GM12878 (cell line): ENCODE data around the gene ASPDH. TPM values are rescaled to one million over a fixed set of nuclear protein-coding genes. Genes with fewer than 3 reads are reported as not detected.

Experiments
- ATAC-seq: fragments of 200-7000 bp; cut with Tn5 transposase; 3 replicates; pipeline ENCODE4 v1.9.1; 2020; ENCODE audit warnings: mild to moderate bottlenecking, moderate library complexity
- BruUV-seq: library from RNA; stranded (reverse); fragments of 400-500 nt; replicated peaks from 2 replicates; lab custom pipeline; 2021; lab: Mats Ljungman, UMichigan
- CTCF ChIA-PET: fragments of 300-600 bp; sonication (Branson Sonifier 250); formaldehyde crosslinking; extraction: SDS; loops from one replicate; lab custom pipeline; 2021; ENCODE audit warnings: inconsistent platforms; lab: Yijun Ruan, JAX
- POLR2A ChIA-PET: fragments of 350-600 bp; formaldehyde crosslinking; extraction: SDS; loops from one replicate; lab custom pipeline; 2021; ENCODE audit warnings: inconsistent platforms; lab: Charles Lee
- RAD21 ChIA-PET: fragments of 300-600 bp; sonication (Branson Sonifier 250); formaldehyde crosslinking; loops from one replicate; lab custom pipeline; 2023; ENCODE audit warnings: antibody characterized with exemption; ENCODE audit not compliant: unreplicated experiment; lab: Charles Lee
- SMC1A ChIA-PET: fragments of 300-600 bp; sonication (Branson Sonifier 250); formaldehyde crosslinking; loops from one replicate; lab custom pipeline; 2023; ENCODE audit not compliant: unreplicated experiment, uncharacterized antibody; lab: Charles Lee
- DNase-seq: peaks from one replicate; pipeline ENCODE4 v3.0.0-alpha.2; 2011; ENCODE audit warnings: low read depth, low spot score
- FAIRE-seq: peaks from 3 replicates; lab custom pipeline; 2011; peaks lifted over from hg19 to GRCh38; lab: Jason Lieb, UNC
- H2AFZ ChIP-seq: 2 replicates; pipeline ENCODE4 v1.6.0; 2011; ENCODE audit warnings: low read depth, low read length, control low read depth; ENCODE audit not compliant: control insufficient read depth
- H3K27ac ChIP-seq: 2 replicates; pipeline ENCODE4 v1.5.1; 2011; ENCODE audit warnings: control low read depth; ENCODE audit not compliant: control insufficient read depth, insufficient read depth
- H3K27me3 ChIP-seq, 2 experiments: replicated peaks in 1 of 2; 2 replicates each; pipeline versions ENCODE4 v1.6.0 to v1.6.1; 2011; ENCODE audit warnings: low read length in 1 of 2; ENCODE audit not compliant: control insufficient read depth in 2 of 2, insufficient read depth in 2 of 2
- H3K36me3 ChIP-seq, 2 experiments: 2 replicates each; pipeline ENCODE4 v1.5.1; 2011; ENCODE audit warnings: low read length in 1 of 2; ENCODE audit not compliant: control insufficient read depth in 2 of 2, insufficient read depth in 2 of 2
- H3K4me1 ChIP-seq: 2 replicates; pipeline ENCODE4 v1.6.1; 2011; ENCODE audit warnings: mild to moderate bottlenecking, low read length, moderate library complexity, mixed read lengths; ENCODE audit not compliant: control insufficient read depth, insufficient read depth
- H3K4me2 ChIP-seq: 2 replicates; pipeline ENCODE4 v1.6.0; 2011; ENCODE audit warnings: control low read depth; ENCODE audit not compliant: control insufficient read depth, insufficient read depth
- H3K4me3 ChIP-seq: fragments of 200-600 bp; sonication (generic); 2 replicates; pipeline ENCODE4 v1.5.1; 2016
- H3K79me2 ChIP-seq: 2 replicates; pipeline ENCODE4 v1.6.0; 2011; ENCODE audit warnings: low read length; ENCODE audit not compliant: control insufficient read depth, insufficient read depth
- H3K9ac ChIP-seq: 2 replicates; pipeline ENCODE4 v1.8.0; 2011; ENCODE audit warnings: low read length, control low read depth, mixed read lengths; ENCODE audit not compliant: control insufficient read depth, insufficient read depth
- H3K9me3 ChIP-seq: replicated peaks from 3 replicates; pipeline ENCODE4 v1.5.1; 2011; ENCODE audit warnings: mild to moderate bottlenecking, low read length; ENCODE audit not compliant: control insufficient read depth, insufficient read depth
- H4K20me1 ChIP-seq: 2 replicates; pipeline ENCODE4 v1.6.0; 2011; ENCODE audit not compliant: control insufficient read depth, insufficient read depth
- BACH1 ChIP-seq: fragments of 450-650 bp; IDR thresholded peaks from 2 replicates; pipeline ENCODE4 v1.6.1; 2017; ENCODE audit warnings: mild to moderate bottlenecking, borderline replicate concordance
- BCL3 ChIP-seq: IDR thresholded peaks from 2 replicates; pipeline ENCODE4 v1.6.1; 2011; ENCODE audit warnings: borderline replicate concordance, low read depth, mild to moderate bottlenecking, moderate library complexity, low read length; ENCODE audit not compliant: insufficient read depth, poor library complexity, severe bottlenecking
- GATAD2B ChIP-seq: fragments of 450-650 bp; conservative IDR thresholded peaks from 2 replicates; pipeline ENCODE4 v1.6.1; 2017; ENCODE audit warnings: low read depth, mild to moderate bottlenecking, moderate library complexity
- MTA2 ChIP-seq: fragments of 450-650 bp; IDR thresholded peaks from 2 replicates; pipeline ENCODE4 v1.6.1; 2016; ENCODE audit warnings: low read depth, mild to moderate bottlenecking, moderate library complexity
- MYC ChIP-seq: IDR thresholded peaks from 2 replicates; pipeline ENCODE4 v1.6.1; 2011; ENCODE audit warnings: mild to moderate bottlenecking, low read length, moderate library complexity, inconsistent platforms; ENCODE audit not compliant: insufficient read depth, insufficient replicate concordance, insufficient read length, severe bottlenecking
- NR2C1 ChIP-seq: fragments of 450-650 bp; IDR thresholded peaks from 2 replicates; pipeline ENCODE4 v1.6.1; 2017; ENCODE audit warnings: antibody characterized with exemption, mild to moderate bottlenecking, moderate library complexity
- NR2C2 ChIP-seq: IDR thresholded peaks from 2 replicates; pipeline ENCODE4 v1.6.1; 2011; ENCODE audit warnings: borderline replicate concordance, low read depth; ENCODE audit not compliant: control insufficient read depth, insufficient read length
- PRDM15 ChIP-seq: fragments of 450-650 bp; formaldehyde crosslinking; IDR thresholded peaks from 2 replicates; pipeline ENCODE4 v1.4.0; 2020; ENCODE audit warnings: mild to moderate bottlenecking, moderate library complexity
- REST ChIP-seq: IDR thresholded peaks from 2 replicates; pipeline ENCODE4 v1.6.1; 2012; ENCODE audit warnings: mild to moderate bottlenecking, low read depth, low read length
- SRF ChIP-seq, 2 experiments: IDR thresholded peaks; 2 replicates each; pipeline ENCODE4 v1.6.1; 2011; ENCODE audit warnings: low read depth in 2 of 2, low read length in 2 of 2, mild to moderate bottlenecking in 1 of 2, moderate library complexity in 1 of 2
- TCF3 ChIP-seq: IDR thresholded peaks from 2 replicates; pipeline ENCODE4 v1.6.1; 2012; ENCODE audit warnings: low read depth, mild to moderate bottlenecking, low read length, borderline replicate concordance; ENCODE audit not compliant: insufficient read depth
- YBX1 ChIP-seq: fragments of 450-650 bp; IDR thresholded peaks from 2 replicates; pipeline ENCODE4 v1.6.1; 2016; ENCODE audit warnings: antibody characterized with exemption
- WGBS: methylation state at CpG from one replicate; pipeline ENCODE4 v1.1.6; 2016; ENCODE audit warnings: low lambda C conversion rate; ENCODE audit not compliant: insufficient replicate concordance, insufficient coverage; ENCODE audit errors: missing lambda C conversion rate; 5-methylcytosine and 5-hydroxymethylcytosine counted together
- in situ Hi-C: fragments of 300-500 bp; cut with MboI; formaldehyde crosslinking; loops from 9 replicates; pipeline ENCODE4 v1.14.3; 2018; ENCODE audit warnings: mixed read lengths
- intact Hi-C: fragments of 100-400 bp; cut with micrococcal nuclease; formaldehyde crosslinking; loops from one replicate; pipeline ENCODE4 v1.14.2; 2022; ENCODE audit not compliant: unreplicated experiment
- polyA plus RNA-seq, 11 experiments: library from polyadenylated mRNA; depleted of rRNA in 4 of 11; unstranded in 6 of 11; stranded (reverse) in 5 of 11; fragments of >200 nt; fragmentation: Nextera tagmentation in 4 of 11; fragmentation: Illumina TruSeq in 1 of 11; extraction: Ambion mirVana in 4 of 11; extraction: Trizol in 1 of 11; gene quantifications; 1 replicate in 1 of 11; 2 replicates in 10 of 11; pipeline versions ENCODE4 v1.2.1 to v1.2.3, GENCODE V29; 2011 to 2016; ENCODE audit warnings: inconsistent platforms in 2 of 11, missing spikeins in 2 of 11, low read depth in 1 of 11
- total RNA-seq, 4 experiments: library from RNA; depleted of rRNA in 3 of 4; stranded (reverse); fragments of >200 nt in 3 of 4; fragmentation: Illumina TruSeq in 1 of 4; extraction: Trizol in 1 of 4; gene quantifications; 2 replicates each; pipeline versions ENCODE4 v1.2.1 to v1.2.3, GENCODE V29; 2013 to 2021

The ASPDH gene
- total and polyA plus RNA-seq, 10 of the 15 experiments (the other 5 are each of a cell fraction or from before 2014, with no cell fraction given): not detected

GRCh38 chr19:50562996-50563395 is 49.3 kb upstream of the ASPDH start:
- Histone ChIP-seq H3K4me2 (no peak overlapping the region), H2AFZ (no peak overlapping the region), H3K9ac (no peak overlapping the region), H3K79me2 (no peaks in the 10 kb centered on the region), H3K27me3 (peaks cover 2 to 12% of the 10 kb centered on the region in 2 experiments; a peak in 3 of 4 replicates), H4K20me1 (no peaks in the 10 kb centered on the region), H3K4me1 (peaks cover 7% of the 10 kb centered on the region), H3K9me3 (no peaks in the 10 kb centered on the region), H3K27ac (no peak overlapping the region), H3K4me3 (no peak overlapping the region), H3K36me3 (no peaks in the 10 kb centered on the region)
- CTCF ChIA-PET: interaction anchor here (1.7 kb wide), 1 partner anchor 24 kb away, joined by 3 read pairs; no protein-coding TSS in a partner anchor
- DNase-seq: no peak
- 36% methylated on average over 9 of the region's 9 CpGs for WGBS
- SMC1A ChIA-PET: no interaction called here
- no peak for ATAC-seq
- FAIRE-seq: no peak
- intact Hi-C loops (no loop called here), in situ Hi-C loops (no loop called here)
- POLR2A ChIA-PET: no interaction called here
- no TSS peak for BruUV-seq
- RAD21 ChIA-PET: no interaction called here
- TF ChIP-seq NR2C2: no peak
- TF ChIP-seq MYC: no peak
- TF ChIP-seq SRF (IDR thresholded peaks at IDR 0.05; ENCODE audit: low read depth in 2 of 2, low read length in 2 of 2): no peak
- no peak for TF ChIP-seq PRDM15 (CRISPR knock-in tag)
- TF ChIP-seq GATAD2B: no peak
- TF ChIP-seq TCF3: no peak
- no peak for TF ChIP-seq YBX1
- TF ChIP-seq REST: no peak
- no peak for TF ChIP-seq BCL3
- no peak for TF ChIP-seq BACH1
- no peak for TF ChIP-seq MTA2
- TF ChIP-seq NR2C1: no peak
